ENCODE data around the gene PRPH2. TPM values are rescaled to one million over a fixed set of nuclear protein-coding genes. Genes with fewer than 3 reads are reported as not detected.
"Not testable (repeated sequence)": the region's sequence is repeated elsewhere in the genome, so short reads cannot be mapped to it uniquely, and the experiment has no call there.

The PRPH2 gene
- polyA plus RNA-seq, 4 donors = 1.8 to 4.3 (median 2.9) TPM

- no peak for DNase-seq (ENCODE audit: low read depth in 4 of 4, low spot score in 3 of 4)
Observed at GRCh38 chr6:42744351-42744893, 22.0 kb upstream of the PRPH2 start.

GRCh38 chr6:42742116-42742894 lies 19.9 kb upstream of the PRPH2 start:
- DNase-seq (ENCODE audit: low read depth in 4 of 4, low spot score in 3 of 4) = no peak

- no peak for DNase-seq (ENCODE audit: low read depth in 4 of 4, low spot score in 3 of 4)
Observed at GRCh38 chr6:42740725-42741124, 18.3 kb upstream of the PRPH2 start.

- no peak for DNase-seq (ENCODE audit: low read depth in 4 of 4, low spot score in 3 of 4)
Observed at GRCh38 chr6:42735976-42736375, 13.6 kb upstream of the PRPH2 start.

- not testable (repeated sequence) for DNase-seq (ENCODE audit: low read depth in 4 of 4, low spot score in 3 of 4)
Observed at GRCh38 chr6:42733867-42734481, 11.6 kb upstream of the PRPH2 start.

- DNase-seq (ENCODE audit: low read depth in 4 of 4, low spot score in 3 of 4) = no peak
Observed at GRCh38 chr6:42729731-42730130, 7.3 kb upstream of the PRPH2 start.

- no peak for DNase-seq (ENCODE audit: low read depth in 4 of 4, low spot score in 3 of 4)
Observed at GRCh38 chr6:42727627-42728026, 5.2 kb upstream of the PRPH2 start.

- DNase-seq (ENCODE audit: low read depth in 4 of 4, low spot score in 3 of 4) = peak in 1 of 4 donors; percentile 45
Observed at GRCh38 chr6:42727087-42727611, 4.8 kb upstream of the PRPH2 start.

GRCh38 chr6:42726485-42727086 lies 4.2 kb upstream of the PRPH2 start:
- DNase-seq (ENCODE audit: low read depth in 4 of 4, low spot score in 3 of 4) = peak in 2 of 4 donors; percentile 77 to 84

GRCh38 chr6:42726026-42726425 lies 3.6 kb upstream of the PRPH2 start:
- DNase-seq (ENCODE audit: low read depth in 4 of 4, low spot score in 3 of 4) = no peak

GRCh38 chr6:42724825-42725224 lies 2.4 kb upstream of the PRPH2 start:
- no peak for DNase-seq (ENCODE audit: low read depth in 4 of 4, low spot score in 3 of 4)

GRCh38 chr6:42720739-42721138 lies 1.7 kb downstream of the PRPH2 start:
- no peak for DNase-seq (ENCODE audit: low read depth in 4 of 4, low spot score in 3 of 4)

- DNase-seq (ENCODE audit: low read depth in 4 of 4, low spot score in 3 of 4) = no peak
Observed at GRCh38 chr6:42715871-42716270, 6.5 kb downstream of the PRPH2 start.

GRCh38 chr6:42714098-42714761 lies 8.2 kb downstream of the PRPH2 start:
- DNase-seq (ENCODE audit: low read depth in 4 of 4, low spot score in 3 of 4) = no peak

- no peak for DNase-seq (ENCODE audit: low read depth in 4 of 4, low spot score in 3 of 4)
Observed at GRCh38 chr6:42711930-42712329, 10.5 kb downstream of the PRPH2 start.

GRCh38 chr6:42710316-42710715 lies 12.1 kb downstream of the PRPH2 start:
- DNase-seq (ENCODE audit: low read depth in 4 of 4, low spot score in 3 of 4) = no peak

GRCh38 chr6:42709871-42710270 lies 12.5 kb downstream of the PRPH2 start:
- no peak for DNase-seq (ENCODE audit: low read depth in 4 of 4, low spot score in 3 of 4)

GRCh38 chr6:42708096-42708495 lies 14.3 kb downstream of the PRPH2 start:
- DNase-seq (ENCODE audit: low read depth in 4 of 4, low spot score in 3 of 4) = no peak

GRCh38 chr6:42707595-42707994 lies 14.8 kb downstream of the PRPH2 start:
- no peak for DNase-seq (ENCODE audit: low read depth in 4 of 4, low spot score in 3 of 4)

- no peak for DNase-seq (ENCODE audit: low read depth in 4 of 4, low spot score in 3 of 4)
Observed at GRCh38 chr6:42704937-42705374, 17.4 kb downstream of the PRPH2 start.

All from right renal pelvis (tissue), 4 donors.